H1 (cell line): Measurements from ENCODE around the gene HERC4. TPM values are rescaled to one million over a fixed set of nuclear protein-coding genes. Genes with fewer than 3 reads are reported as not detected.

ENCODE experiments used
- BRCA1 ChIP-seq: IDR thresholded peaks from 2 replicates; pipeline ENCODE4 v1.6.1; 2012; ENCODE audit warnings: low read depth, low read length, improper control_type of control experiment
- EZH2 ChIP-seq: fragments of 200-600 bp; sonication (generic); IDR thresholded peaks from 2 replicates; pipeline ENCODE4 v1.7.1; 2012; ENCODE audit warnings: low read depth, mild to moderate bottlenecking, moderate library complexity, low read length, inconsistent platforms; ENCODE audit not compliant: severe bottlenecking
- KDM4A ChIP-seq: IDR thresholded peaks from one replicate; pipeline ENCODE4 v1.7.1; 2012; ENCODE audit warnings: low read depth, mild to moderate bottlenecking, moderate library complexity, low read length, inconsistent platforms; ENCODE audit not compliant: severe bottlenecking
- MAFK ChIP-seq: IDR thresholded peaks from 2 replicates; pipeline ENCODE4 v1.6.1; 2012; ENCODE audit warnings: low read depth, mild to moderate bottlenecking, improper control_type of control experiment, low read length
- POLR2A ChIP-seq, 2 experiments: IDR thresholded peaks; 1 replicate in 1 of 2; 2 replicates in 1 of 2; pipeline ENCODE4 v1.6.1; 2011; ENCODE audit warnings: low read depth in 2 of 2, low read length in 2 of 2, mild to moderate bottlenecking in 2 of 2; ENCODE audit errors: control extremely low read depth in 1 of 2
- SIX5 ChIP-seq: IDR thresholded peaks from 2 replicates; pipeline ENCODE4 v1.6.1; 2011; ENCODE audit warnings: mild to moderate bottlenecking, low read depth, low read length
- SUZ12 ChIP-seq: fragments of 200-600 bp; sonication (generic); IDR thresholded peaks from 2 replicates; pipeline ENCODE4 v1.6.1; 2012; ENCODE audit warnings: mild to moderate bottlenecking, inconsistent platforms, low read length, moderate library complexity, mixed read lengths
- TAF7 ChIP-seq: optimal IDR thresholded peaks from 2 replicates; pipeline ENCODE3; 2011; ENCODE audit warnings: low read depth, mild to moderate bottlenecking, inconsistent platforms, low read length, moderate library complexity, borderline replicate concordance
- polyA plus RNA-seq, 7 experiments: library from polyadenylated mRNA; depleted of rRNA in 3 of 7; stranded (reverse) in 5 of 7; unstranded in 2 of 7; fragments of >200 nt in 5 of 7; fragments of 200-250 nt in 2 of 7; gene quantifications; 1 replicate in 5 of 7; 2 replicates in 1 of 7; 4 replicates in 1 of 7; pipeline versions ENCODE4 v1.2.1 to v1.2.3, GENCODE V29; 2011 to 2013; ENCODE audit warnings: missing spikeins in 2 of 7, mixed read lengths in 2 of 7
- total RNA-seq: library from RNA; stranded (reverse); fragmentation: NEBNext Ultra II Directional; extraction: Animal tissue kit (Norgen Biotek cat#: 25700); gene quantifications from 2 replicates; pipeline ENCODE4 v1.2.1, GENCODE V29; 2021

HERC4 gene
- total and polyA plus RNA-seq, 2 of the 8 experiments (the other 6 are each of a cell fraction or from before 2014, with no cell fraction given) = 7.5 to 44.0 TPM

GRCh38 chr10:68075550-68076004 lies 494 bp upstream of the HERC4 start (continued):
- TF ChIP-seq MAFK (no peak), BRCA1 (no peak), TAF7 (no peak), POLR2A (IDR thresholded peaks at IDR 0.05; ENCODE audit: control extremely low read depth in 1 of 2, low read depth in 2 of 2, low read length in 2 of 2) (no peak), SIX5 (no peak), KDM4A (no peak), EZH2 (no peak), SUZ12 (no peak)
